ENCODE data around the gene SLC7A6OS. TPM values are rescaled to one million over a fixed set of nuclear protein-coding genes. Genes with fewer than 3 reads are reported as not detected.

SLC7A6OS gene
- total and polyA plus RNA-seq, 2 experiments from 2014 or later = 8.8 to 18.9 TPM

DNA sequence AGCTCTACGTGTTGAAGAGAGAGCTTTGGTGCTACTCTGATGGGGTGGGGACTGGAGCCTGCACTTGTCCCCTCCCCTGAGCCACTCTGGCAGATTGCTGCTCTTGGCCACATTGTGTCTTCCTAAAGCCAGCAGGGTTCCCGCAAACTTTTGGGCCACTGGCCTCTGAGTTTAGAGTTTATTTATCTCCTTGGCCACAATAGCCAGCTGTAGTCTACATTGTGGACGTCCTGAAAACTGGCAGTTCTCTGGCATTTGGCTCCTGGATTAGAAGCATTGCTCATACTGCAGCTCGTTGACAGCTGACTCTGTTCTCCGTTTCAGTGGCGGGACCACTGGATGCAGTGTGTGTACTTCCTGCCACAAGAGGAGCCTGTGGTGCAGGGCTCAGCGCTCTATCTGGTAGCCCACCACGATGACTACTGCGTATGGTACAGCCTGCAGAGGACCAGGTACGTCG, 34.6 kb upstream of the SLC7A6OS start:
- H3K4me3 ChIP-seq = no peak overlapping the region
- no peaks in the 10 kb centered on the region for H3K4me1 ChIP-seq (ENCODE audit: insufficient read depth)
- TF ChIP-seq, protein P1, sequence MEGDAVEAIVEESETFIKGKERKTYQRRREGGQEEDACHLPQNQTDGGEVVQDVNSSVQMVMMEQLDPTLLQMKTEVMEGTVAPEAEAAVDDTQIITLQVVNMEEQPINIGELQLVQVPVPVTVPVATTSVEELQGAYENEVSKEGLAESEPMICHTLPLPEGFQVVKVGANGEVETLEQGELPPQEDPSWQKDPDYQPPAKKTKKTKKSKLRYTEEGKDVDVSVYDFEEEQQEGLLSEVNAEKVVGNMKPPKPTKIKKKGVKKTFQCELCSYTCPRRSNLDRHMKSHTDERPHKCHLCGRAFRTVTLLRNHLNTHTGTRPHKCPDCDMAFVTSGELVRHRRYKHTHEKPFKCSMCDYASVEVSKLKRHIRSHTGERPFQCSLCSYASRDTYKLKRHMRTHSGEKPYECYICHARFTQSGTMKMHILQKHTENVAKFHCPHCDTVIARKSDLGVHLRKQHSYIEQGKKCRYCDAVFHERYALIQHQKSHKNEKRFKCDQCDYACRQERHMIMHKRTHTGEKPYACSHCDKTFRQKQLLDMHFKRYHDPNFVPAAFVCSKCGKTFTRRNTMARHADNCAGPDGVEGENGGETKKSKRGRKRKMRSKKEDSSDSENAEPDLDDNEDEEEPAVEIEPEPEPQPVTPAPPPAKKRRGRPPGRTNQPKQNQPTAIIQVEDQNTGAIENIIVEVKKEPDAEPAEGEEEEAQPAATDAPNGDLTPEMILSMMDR (IDR thresholded peaks at IDR 0.05; ENCODE audit: poor library complexity) = no peak
- no peak for TF ChIP-seq EZH2 (IDR thresholded peaks at IDR 0.05; ENCODE audit: borderline replicate concordance)
- no peak for TF ChIP-seq EZH2phosphoT487 (IDR thresholded peaks at IDR 0.05; ENCODE audit: low read depth, severe bottlenecking, unreplicated experiment)
- no peaks in the 10 kb centered on the region for H4K20me1 ChIP-seq (ENCODE audit: insufficient read depth, poor library complexity, severe bottlenecking)
- no peak for DNase-seq (ENCODE audit: low spot score)
- H3K79me2 ChIP-seq = peaks cover 2% of the 10 kb centered on the region
- no peaks in the 10 kb centered on the region for H3K36me3 ChIP-seq (replicated peaks; ENCODE audit: insufficient read depth, low read depth)
- no peaks in the 10 kb centered on the region for H3K9me3 ChIP-seq (ENCODE audit: low read depth)
- H3K4me2 ChIP-seq = no peak overlapping the region
- no peak overlapping the region for H2AFZ ChIP-seq
- no peaks in the 10 kb centered on the region for H3K27me3 ChIP-seq
- H3K27ac ChIP-seq = no peak overlapping the region
- WGBS (ENCODE audit: low lambda C conversion rate, missing lambda C conversion rate) = 79% methylated on average over 11 of the region's 11 CpGs
- H3K9me2 ChIP-seq (replicated peaks; ENCODE audit: insufficient read depth) = no peaks in the 10 kb centered on the region

DNA sequence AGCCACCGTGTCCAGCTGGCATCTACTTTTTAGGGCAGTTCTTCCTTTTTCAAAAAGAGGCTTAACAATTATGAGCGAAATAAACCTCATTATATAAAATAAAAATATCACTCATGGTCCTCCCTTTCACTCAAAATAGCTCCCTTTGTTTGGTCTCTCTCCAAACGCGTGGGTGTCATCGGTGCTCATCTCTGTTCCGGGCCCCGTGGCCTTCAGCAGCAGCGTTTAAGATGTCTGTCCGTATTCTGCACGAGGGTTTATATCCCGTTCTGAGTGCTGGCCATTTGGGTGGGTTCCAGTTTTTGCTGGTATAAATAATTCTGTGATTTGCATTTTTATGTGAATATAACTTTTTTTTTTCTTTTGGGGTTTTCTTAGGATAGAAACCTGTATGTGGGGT, 33.5 kb upstream of the SLC7A6OS start:
- H4K20me1 ChIP-seq (ENCODE audit: insufficient read depth, poor library complexity, severe bottlenecking) = no peaks in the 10 kb centered on the region
- no peak overlapping the region for H3K27ac ChIP-seq
- no peak overlapping the region for H3K4me3 ChIP-seq
- no peaks in the 10 kb centered on the region for H3K9me2 ChIP-seq (replicated peaks; ENCODE audit: insufficient read depth)
- WGBS (ENCODE audit: low lambda C conversion rate, missing lambda C conversion rate) = 97% methylated on average over 11 of the region's 11 CpGs
- H3K36me3 ChIP-seq (replicated peaks; ENCODE audit: insufficient read depth, low read depth) = no peaks in the 10 kb centered on the region
- no peaks in the 10 kb centered on the region for H3K27me3 ChIP-seq
- H3K79me2 ChIP-seq = no peaks in the 10 kb centered on the region
- no peak for DNase-seq (ENCODE audit: low spot score)
- TF ChIP-seq EZH2 (IDR thresholded peaks at IDR 0.05; ENCODE audit: borderline replicate concordance) (no peak), EZH2phosphoT487 (IDR thresholded peaks at IDR 0.05; ENCODE audit: low read depth, severe bottlenecking, unreplicated experiment) (no peak)
- TF ChIP-seq, protein P1 (IDR thresholded peaks at IDR 0.05; ENCODE audit: poor library complexity) = no peak
- no peak overlapping the region for H2AFZ ChIP-seq
- no peak overlapping the region for H3K4me2 ChIP-seq
- no peaks in the 10 kb centered on the region for H3K4me1 ChIP-seq (ENCODE audit: insufficient read depth)
- H3K9me3 ChIP-seq (ENCODE audit: low read depth) = no peaks in the 10 kb centered on the region

DNA sequence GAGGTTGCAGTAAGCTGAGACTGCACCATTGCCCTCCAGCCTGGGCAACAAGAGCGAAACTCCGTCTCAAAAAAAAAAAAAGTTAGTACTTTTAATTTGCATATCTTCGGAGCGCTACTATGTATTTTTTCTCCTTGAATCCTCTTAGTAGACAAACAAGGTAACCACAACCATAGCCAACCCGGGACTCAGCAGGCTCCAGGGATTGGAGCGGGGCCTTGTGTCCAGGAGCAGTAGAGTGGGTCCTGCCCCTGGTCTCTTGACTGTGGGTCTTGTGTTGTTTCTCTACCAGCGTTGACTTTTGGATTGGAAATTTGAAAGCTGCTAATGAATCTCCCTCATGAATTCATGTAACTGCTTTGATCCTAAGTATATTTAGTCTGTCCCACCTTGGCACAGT, 32.4 kb upstream of the SLC7A6OS start:
- Histone ChIP-seq H4K20me1 (ENCODE audit: insufficient read depth, poor library complexity, severe bottlenecking) (no peaks in the 10 kb centered on the region), H3K36me3 (replicated peaks; ENCODE audit: insufficient read depth, low read depth) (no peaks in the 10 kb centered on the region)

More for the DNA sequence above, 32.4 kb upstream of the SLC7A6OS start:
- no peaks in the 10 kb centered on the region for H3K27me3 ChIP-seq
- no peak overlapping the region for H3K4me2 ChIP-seq
- 97% methylated on average over 7 of the region's 7 CpGs for WGBS (ENCODE audit: low lambda C conversion rate, missing lambda C conversion rate)
- no peak for DNase-seq (ENCODE audit: low spot score)
- no peaks in the 10 kb centered on the region for H3K9me3 ChIP-seq (ENCODE audit: low read depth)
- H3K4me3 ChIP-seq = no peak overlapping the region
- H3K9me2 ChIP-seq (replicated peaks; ENCODE audit: insufficient read depth) = no peaks in the 10 kb centered on the region
- no peaks in the 10 kb centered on the region for H3K79me2 ChIP-seq
- TF ChIP-seq, protein P1 (IDR thresholded peaks at IDR 0.05; ENCODE audit: poor library complexity) = no peak
- TF ChIP-seq EZH2 (IDR thresholded peaks at IDR 0.05; ENCODE audit: borderline replicate concordance) (no peak), EZH2phosphoT487 (IDR thresholded peaks at IDR 0.05; ENCODE audit: low read depth, severe bottlenecking, unreplicated experiment) (no peak)
- H2AFZ ChIP-seq = no peak overlapping the region
- no peaks in the 10 kb centered on the region for H3K4me1 ChIP-seq (ENCODE audit: insufficient read depth)
- H3K27ac ChIP-seq = no peak overlapping the region
